Liver (tissue), 9 donors: ENCODE measurements around the gene TMPRSS2. TPM values are rescaled to one million over a fixed set of nuclear protein-coding genes. Genes with fewer than 3 reads are reported as not detected.

Experiments used
- DNase-seq: peaks from one replicate; pipeline ENCODE4 v3.0.0-alpha.2; 2017; ENCODE audit warnings: low spot score
- H3K27ac ChIP-seq, 2 donors: one replicate each; pipeline ENCODE4 v1.7.0; 2013; ENCODE audit warnings: inconsistent platforms in 2 of 2, low read length in 2 of 2, control low read depth in 1 of 2, low read depth in 1 of 2, mild to moderate bottlenecking in 1 of 2
- H3K27me3 ChIP-seq, 4 donors: one replicate each; pipeline versions ENCODE4 v1.6.1 to v1.7.0; 2013; ENCODE audit warnings: low read length in 3 of 4, inconsistent platforms in 1 of 4, mild to moderate bottlenecking in 1 of 4, moderate library complexity in 1 of 4; ENCODE audit not compliant: control insufficient read depth in 4 of 4, insufficient read depth in 4 of 4
- H3K36me3 ChIP-seq, 4 donors: one replicate each; pipeline versions ENCODE4 v1.6.1 to v1.7.0; 2013; ENCODE audit warnings: low read length in 3 of 4, mild to moderate bottlenecking in 3 of 4, low read depth in 1 of 4, moderate library complexity in 1 of 4; ENCODE audit not compliant: control insufficient read depth in 4 of 4, insufficient read depth in 3 of 4
- H3K4me1 ChIP-seq, 4 donors: one replicate each; pipeline versions ENCODE4 v1.6.1 to v1.7.0; 2013; ENCODE audit warnings: low read length in 3 of 4, mild to moderate bottlenecking in 3 of 4, moderate library complexity in 1 of 4; ENCODE audit not compliant: control insufficient read depth in 4 of 4, insufficient read depth in 4 of 4
- H3K4me3 ChIP-seq, 3 donors: one replicate each; pipeline versions ENCODE4 v1.6.1 to v1.7.0; 2013; ENCODE audit warnings: low read length in 3 of 3, control low read depth in 1 of 3, low read depth in 1 of 3, mild to moderate bottlenecking in 1 of 3
- H3K9ac ChIP-seq, 2 donors: one replicate each; pipeline ENCODE4 v1.7.0; 2013; ENCODE audit warnings: low read length in 2 of 2, mild to moderate bottlenecking in 2 of 2, moderate library complexity in 2 of 2, control low read depth in 1 of 2, low read depth in 1 of 2
- H3K9me3 ChIP-seq, 4 donors: one replicate each; pipeline versions ENCODE4 v1.6.1 to v1.7.0; 2013; ENCODE audit warnings: low read length in 3 of 4; ENCODE audit not compliant: control insufficient read depth in 4 of 4
- FOXA1 ChIP-seq: IDR thresholded peaks from 2 replicates; pipeline ENCODE4 v1.6.1; 2016; ENCODE audit warnings: antibody characterized with exemption
- FOXA2 ChIP-seq: IDR thresholded peaks from 2 replicates; pipeline ENCODE4 v1.6.1; 2016; ENCODE audit warnings: antibody characterized with exemption
- GABPA ChIP-seq, 2 donors: IDR thresholded peaks in 1 of 2; conservative IDR thresholded peaks in 1 of 2; 2 replicates each; pipeline ENCODE4 v1.6.1; 2016; ENCODE audit warnings: antibody characterized with exemption in 2 of 2, mild to moderate bottlenecking in 1 of 2, moderate library complexity in 1 of 2
- HNF4G ChIP-seq: IDR thresholded peaks from 2 replicates; pipeline ENCODE4 v1.6.1; 2016; ENCODE audit warnings: antibody characterized with exemption
- JUND ChIP-seq, 2 donors: IDR thresholded peaks; 2 replicates each; pipeline ENCODE4 v1.6.1; 2016; ENCODE audit warnings: antibody characterized with exemption in 2 of 2
- NR2F2 ChIP-seq: IDR thresholded peaks from 2 replicates; pipeline ENCODE4 v1.6.1; 2016; ENCODE audit warnings: antibody characterized with exemption
- RAD21 ChIP-seq, 2 donors: IDR thresholded peaks; 2 replicates each; pipeline ENCODE4 v1.6.1; 2016; ENCODE audit warnings: antibody characterized with exemption in 2 of 2, mild to moderate bottlenecking in 2 of 2
- RXRA ChIP-seq, 2 donors: IDR thresholded peaks; 2 replicates each; pipeline ENCODE4 v1.6.1; 2017 to 2018; ENCODE audit warnings: antibody characterized with exemption in 2 of 2, mild to moderate bottlenecking in 1 of 2
- SP1 ChIP-seq: IDR thresholded peaks from 2 replicates; pipeline ENCODE4 v1.6.1; 2018; ENCODE audit warnings: antibody characterized with exemption, mild to moderate bottlenecking
- TAF1 ChIP-seq: conservative IDR thresholded peaks from 2 replicates; pipeline ENCODE4 v1.6.1; 2016; ENCODE audit warnings: antibody characterized with exemption, mild to moderate bottlenecking
- YY1 ChIP-seq: IDR thresholded peaks from 2 replicates; pipeline ENCODE4 v1.6.1; 2016; ENCODE audit warnings: antibody characterized with exemption, mild to moderate bottlenecking
- WGBS: extraction: QIAGEN DNeasy Blood & Tissue Kit; methylation state at CpG from one replicate; pipeline ENCODE4 v1.1.7; 2013; 5-methylcytosine and 5-hydroxymethylcytosine counted together
- polyA plus RNA-seq, 2 donors: library from polyadenylated mRNA; stranded (reverse) in 1 of 2; unstranded in 1 of 2; fragments of 200-250 nt in 1 of 2; fragments of >200 nt in 1 of 2; fragmentation: Nextera tagmentation in 1 of 2; extraction: Ambion mirVana in 1 of 2; gene quantifications; one replicate each; pipeline versions ENCODE4 v1.2.1 to v1.2.3, GENCODE V29; 2013 to 2015
- total RNA-seq, 2 donors: library from RNA; depleted of rRNA; stranded (reverse); fragments of >200 nt; gene quantifications; one replicate each; pipeline ENCODE4 v1.2.3, GENCODE V29; 2014
- TF ChIP-seq, protein P1 (sequence below): IDR thresholded peaks from 2 replicates; pipeline ENCODE4 v1.6.1; 2016; ENCODE audit warnings: antibody characterized with exemption, mild to moderate bottlenecking
- TF ChIP-seq, protein P2 (sequence below): fragments of 150-350 bp; IDR thresholded peaks from 2 replicates; pipeline ENCODE4 v1.5.1; 2017; ENCODE audit warnings: improper control_type of control experiment, low read depth, low read length; ENCODE audit not compliant: missing input control
- TF ChIP-seq, protein P3 (sequence below): IDR thresholded peaks from 2 replicates; pipeline ENCODE4 v1.6.1; 2016; ENCODE audit warnings: antibody characterized with exemption
- TF ChIP-seq, protein P4 (sequence below): IDR thresholded peaks from 2 replicates; pipeline ENCODE4 v1.6.1; 2016; ENCODE audit warnings: antibody characterized with exemption
- donor health status: healthy.
- donor health status: healthy.
- donor health status: healthy.
- donor health status: healthy.
- donor health status: healthy.

TMPRSS2 gene
- total and polyA plus RNA-seq, 4 donors = 0.14 to 32.0 (median 11.4) TPM

DNA sequence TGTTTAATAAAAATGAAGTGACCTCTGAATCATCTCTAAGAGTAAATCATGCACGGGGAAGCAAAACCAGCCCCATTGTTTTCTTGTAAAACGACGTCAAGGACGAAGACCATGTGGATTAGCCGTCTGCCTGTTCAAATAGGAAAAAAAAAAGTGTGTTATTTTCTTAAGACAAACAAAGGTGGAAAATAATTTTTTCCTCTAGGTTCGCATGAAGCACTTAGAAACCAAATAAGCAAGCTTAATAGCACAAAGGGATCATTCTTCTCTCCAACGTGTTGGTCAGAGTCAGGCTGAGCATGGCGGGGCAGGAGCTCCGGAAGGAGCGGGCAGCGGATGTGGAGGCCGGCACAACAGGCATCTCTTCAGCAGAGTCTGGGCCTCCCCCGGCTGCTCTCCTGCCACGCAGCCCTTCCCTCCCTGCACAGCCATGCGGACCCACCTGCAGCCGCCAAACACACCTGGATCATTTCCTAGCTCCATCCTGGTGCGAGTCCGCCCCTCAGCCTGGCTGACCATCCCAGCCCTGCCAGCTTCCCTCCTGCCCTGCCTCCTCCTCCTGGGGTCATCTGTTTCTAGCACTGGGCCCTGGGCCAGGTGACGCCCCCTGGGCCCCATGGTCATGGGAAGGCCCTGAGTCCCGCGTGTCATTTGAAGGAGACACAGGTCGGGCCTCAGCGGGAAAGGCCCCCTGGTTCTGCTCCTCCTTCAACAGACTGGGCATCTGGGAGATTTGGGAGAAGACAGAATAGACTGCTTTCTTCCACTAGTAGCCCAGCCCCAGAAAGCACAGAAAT lies 41.7 kb downstream of the TMPRSS2 start:
- H3K9ac ChIP-seq = no peak overlapping the region
- peaks cover 14 to 49% (median 30%) of the 10 kb centered on the region in 4 donors for H3K36me3 ChIP-seq
- H3K9me3 ChIP-seq = no peaks in the 10 kb centered on the region
- H3K27me3 ChIP-seq = no peaks in the 10 kb centered on the region
- H3K27ac ChIP-seq = no peak overlapping the region
- peaks cover 0 to 11% (median 0%) of the 10 kb centered on the region in 4 donors for H3K4me1 ChIP-seq
- no peak for DNase-seq
- no peak for TF ChIP-seq GABPA (IDR thresholded peaks at IDR 0.05 in 1 of 2, conservative IDR thresholded peaks at IDR 0.05 in 1 of 2)
- no peak for TF ChIP-seq FOXA2
- TF ChIP-seq, protein P1, sequence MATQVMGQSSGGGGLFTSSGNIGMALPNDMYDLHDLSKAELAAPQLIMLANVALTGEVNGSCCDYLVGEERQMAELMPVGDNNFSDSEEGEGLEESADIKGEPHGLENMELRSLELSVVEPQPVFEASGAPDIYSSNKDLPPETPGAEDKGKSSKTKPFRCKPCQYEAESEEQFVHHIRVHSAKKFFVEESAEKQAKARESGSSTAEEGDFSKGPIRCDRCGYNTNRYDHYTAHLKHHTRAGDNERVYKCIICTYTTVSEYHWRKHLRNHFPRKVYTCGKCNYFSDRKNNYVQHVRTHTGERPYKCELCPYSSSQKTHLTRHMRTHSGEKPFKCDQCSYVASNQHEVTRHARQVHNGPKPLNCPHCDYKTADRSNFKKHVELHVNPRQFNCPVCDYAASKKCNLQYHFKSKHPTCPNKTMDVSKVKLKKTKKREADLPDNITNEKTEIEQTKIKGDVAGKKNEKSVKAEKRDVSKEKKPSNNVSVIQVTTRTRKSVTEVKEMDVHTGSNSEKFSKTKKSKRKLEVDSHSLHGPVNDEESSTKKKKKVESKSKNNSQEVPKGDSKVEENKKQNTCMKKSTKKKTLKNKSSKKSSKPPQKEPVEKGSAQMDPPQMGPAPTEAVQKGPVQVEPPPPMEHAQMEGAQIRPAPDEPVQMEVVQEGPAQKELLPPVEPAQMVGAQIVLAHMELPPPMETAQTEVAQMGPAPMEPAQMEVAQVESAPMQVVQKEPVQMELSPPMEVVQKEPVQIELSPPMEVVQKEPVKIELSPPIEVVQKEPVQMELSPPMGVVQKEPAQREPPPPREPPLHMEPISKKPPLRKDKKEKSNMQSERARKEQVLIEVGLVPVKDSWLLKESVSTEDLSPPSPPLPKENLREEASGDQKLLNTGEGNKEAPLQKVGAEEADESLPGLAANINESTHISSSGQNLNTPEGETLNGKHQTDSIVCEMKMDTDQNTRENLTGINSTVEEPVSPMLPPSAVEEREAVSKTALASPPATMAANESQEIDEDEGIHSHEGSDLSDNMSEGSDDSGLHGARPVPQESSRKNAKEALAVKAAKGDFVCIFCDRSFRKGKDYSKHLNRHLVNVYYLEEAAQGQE = no peak
- no peak for TF ChIP-seq HNF4G
- TF ChIP-seq TAF1 = no peak
- TF ChIP-seq, protein P2, sequence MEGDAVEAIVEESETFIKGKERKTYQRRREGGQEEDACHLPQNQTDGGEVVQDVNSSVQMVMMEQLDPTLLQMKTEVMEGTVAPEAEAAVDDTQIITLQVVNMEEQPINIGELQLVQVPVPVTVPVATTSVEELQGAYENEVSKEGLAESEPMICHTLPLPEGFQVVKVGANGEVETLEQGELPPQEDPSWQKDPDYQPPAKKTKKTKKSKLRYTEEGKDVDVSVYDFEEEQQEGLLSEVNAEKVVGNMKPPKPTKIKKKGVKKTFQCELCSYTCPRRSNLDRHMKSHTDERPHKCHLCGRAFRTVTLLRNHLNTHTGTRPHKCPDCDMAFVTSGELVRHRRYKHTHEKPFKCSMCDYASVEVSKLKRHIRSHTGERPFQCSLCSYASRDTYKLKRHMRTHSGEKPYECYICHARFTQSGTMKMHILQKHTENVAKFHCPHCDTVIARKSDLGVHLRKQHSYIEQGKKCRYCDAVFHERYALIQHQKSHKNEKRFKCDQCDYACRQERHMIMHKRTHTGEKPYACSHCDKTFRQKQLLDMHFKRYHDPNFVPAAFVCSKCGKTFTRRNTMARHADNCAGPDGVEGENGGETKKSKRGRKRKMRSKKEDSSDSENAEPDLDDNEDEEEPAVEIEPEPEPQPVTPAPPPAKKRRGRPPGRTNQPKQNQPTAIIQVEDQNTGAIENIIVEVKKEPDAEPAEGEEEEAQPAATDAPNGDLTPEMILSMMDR = no peak
- TF ChIP-seq SP1 = no peak
- TF ChIP-seq, protein P3, sequence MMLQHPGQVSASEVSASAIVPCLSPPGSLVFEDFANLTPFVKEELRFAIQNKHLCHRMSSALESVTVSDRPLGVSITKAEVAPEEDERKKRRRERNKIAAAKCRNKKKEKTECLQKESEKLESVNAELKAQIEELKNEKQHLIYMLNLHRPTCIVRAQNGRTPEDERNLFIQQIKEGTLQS = no peak
- WGBS = 89% methylated on average over 23 of the region's 23 CpGs
- H3K4me3 ChIP-seq = no peak overlapping the region

DNA sequence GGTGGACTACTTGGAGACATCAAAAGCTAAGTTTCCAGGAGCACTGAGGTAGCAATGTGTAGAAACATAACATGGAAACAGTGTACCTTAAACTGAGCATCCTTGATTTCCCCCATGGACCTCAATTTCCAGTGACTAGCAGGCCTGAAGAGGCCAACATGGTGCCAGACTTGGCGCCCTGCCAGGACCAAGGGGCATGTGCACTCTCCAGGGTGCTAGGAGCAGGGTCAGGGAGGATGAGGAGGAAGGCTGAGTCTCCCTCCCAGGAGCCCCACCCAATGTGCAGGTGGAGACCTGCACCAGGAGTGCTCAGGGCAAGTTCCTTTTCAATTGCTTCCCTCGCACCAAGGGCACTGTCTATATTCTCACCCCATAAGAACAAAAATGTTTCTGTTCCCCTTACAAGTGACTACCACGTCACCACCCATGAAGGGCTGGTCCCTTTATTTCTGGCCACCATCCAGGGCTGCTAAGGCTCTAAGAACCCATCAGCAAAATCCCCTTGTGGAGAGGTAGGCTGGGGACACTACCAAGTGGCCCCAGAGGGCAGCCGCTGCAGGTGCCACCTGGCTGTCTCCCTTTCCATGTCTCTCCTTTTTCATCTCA lies 42.7 kb downstream of the TMPRSS2 start:
- no peaks in the 10 kb centered on the region for H3K27me3 ChIP-seq
- WGBS = 93% methylated on average over 4 of the region's 4 CpGs
- no peak overlapping the region for H3K4me3 ChIP-seq
- H3K9me3 ChIP-seq = no peaks in the 10 kb centered on the region
- no peak for DNase-seq
- H3K9ac ChIP-seq = no peak overlapping the region
- peaks cover 12 to 41% (median 25%) of the 10 kb centered on the region in 4 donors for H3K36me3 ChIP-seq
- H3K4me1 ChIP-seq = peaks cover 0 to 14% (median 3%) of the 10 kb centered on the region in 4 donors
- H3K27ac ChIP-seq = no peak overlapping the region
- TF ChIP-seq, protein P4, sequence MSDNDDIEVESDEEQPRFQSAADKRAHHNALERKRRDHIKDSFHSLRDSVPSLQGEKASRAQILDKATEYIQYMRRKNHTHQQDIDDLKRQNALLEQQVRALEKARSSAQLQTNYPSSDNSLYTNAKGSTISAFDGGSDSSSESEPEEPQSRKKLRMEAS = no peak
- TF ChIP-seq RAD21 (IDR thresholded peaks at IDR 0.05) = no peak
- no peak for TF ChIP-seq JUND (IDR thresholded peaks at IDR 0.05)
- TF ChIP-seq FOXA1 = no peak
- TF ChIP-seq, protein P2 = no peak
- TF ChIP-seq TAF1 = no peak
- no peak for TF ChIP-seq HNF4G
- TF ChIP-seq NR2F2 = no peak
- TF ChIP-seq YY1 = no peak
- TF ChIP-seq RXRA (IDR thresholded peaks at IDR 0.05) = no peak
- no peak for TF ChIP-seq SP1
